GM23338 (cell line): ENCODE data around the gene SLC4A5. TPM values are rescaled to one million over a fixed set of nuclear protein-coding genes. Genes with fewer than 3 reads are reported as not detected.

Experiments
- ATAC-seq: fragments of 200-7000 bp; cut with Tn5 transposase; 3 replicates; pipeline ENCODE4 v1.9.1; 2020
- DNase-seq: peaks from one replicate; pipeline ENCODE4 v3.0.0-alpha.2; 2015; ENCODE audit warnings: low spot score
- H2AFZ ChIP-seq: fragments of 200-600 bp; sonication (generic); 2 replicates; pipeline ENCODE4 v1.8.0; 2016; ENCODE audit warnings: antibody characterized with exemption, mild to moderate bottlenecking, moderate library complexity
- H3F3A ChIP-seq: fragments of 200-600 bp; sonication (generic); replicated peaks from 2 replicates; pipeline ENCODE4 v1.8.0; 2017; ENCODE audit warnings: antibody characterized with exemption, mixed run types, low read depth
- H3K27ac ChIP-seq: fragments of 200-600 bp; sonication (generic); 2 replicates; pipeline ENCODE4 v1.6.1; 2016; ENCODE audit warnings: low read depth
- H3K27me3 ChIP-seq: fragments of 200-600 bp; sonication (generic); 2 replicates; pipeline ENCODE4 v1.8.0; 2016; ENCODE audit warnings: mild to moderate bottlenecking, mixed run types, moderate library complexity; ENCODE audit not compliant: insufficient read depth
- H3K36me3 ChIP-seq: fragments of 200-600 bp; sonication (generic); 2 replicates; pipeline ENCODE4 v1.8.0; 2016; ENCODE audit warnings: mild to moderate bottlenecking; ENCODE audit not compliant: insufficient read depth
- H3K4me1 ChIP-seq: fragments of 200-600 bp; sonication (generic); 2 replicates; pipeline ENCODE4 v1.8.0; 2016; ENCODE audit warnings: mild to moderate bottlenecking, moderate library complexity; ENCODE audit not compliant: insufficient read depth
- H3K4me2 ChIP-seq: fragments of 200-600 bp; sonication (generic); 2 replicates; pipeline ENCODE4 v1.7.1; 2017; ENCODE audit warnings: mixed run types
- H3K4me3 ChIP-seq: fragments of 200-600 bp; sonication (generic); 2 replicates; pipeline ENCODE4 v1.6.1; 2016; ENCODE audit warnings: mixed run types
- H3K79me2 ChIP-seq: fragments of 200-600 bp; sonication (generic); replicated peaks from 2 replicates; pipeline ENCODE4 v1.8.0; 2017; ENCODE audit warnings: mild to moderate bottlenecking; ENCODE audit not compliant: insufficient read depth
- H3K9me2 ChIP-seq: fragments of 200-600 bp; sonication (generic); 2 replicates; pipeline ENCODE4 v1.8.0; 2017; ENCODE audit not compliant: insufficient read depth
- H4K20me1 ChIP-seq: fragments of 200-600 bp; sonication (generic); replicated peaks from 2 replicates; pipeline ENCODE4 v1.8.0; 2017; ENCODE audit warnings: mild to moderate bottlenecking; ENCODE audit not compliant: insufficient read depth
- H3K27ac Mint-ChIP-seq: 2 replicates; pipeline ENCODE4 v1.8.0; 2020; ENCODE audit warnings: inconsistent platforms, mild to moderate bottlenecking, moderate library complexity, mixed read lengths
- H3K27me3 Mint-ChIP-seq: 3 replicates; pipeline ENCODE4 v1.8.0; 2022; ENCODE audit warnings: low read depth, mild to moderate bottlenecking, moderate library complexity, mixed read lengths, inconsistent platforms; ENCODE audit not compliant: insufficient read depth, poor library complexity
- H3K36me3 Mint-ChIP-seq: 3 replicates; pipeline ENCODE4 v1.8.0; 2021; ENCODE audit warnings: low read depth, mild to moderate bottlenecking, inconsistent platforms, moderate library complexity, mixed read lengths
- H3K4me1 Mint-ChIP-seq: 3 replicates; pipeline ENCODE4 v1.8.0; 2020; ENCODE audit warnings: mild to moderate bottlenecking, inconsistent platforms, mixed read lengths
- H3K4me3 Mint-ChIP-seq: 3 replicates; pipeline ENCODE4 v1.8.0; 2021; ENCODE audit warnings: moderate library complexity, mild to moderate bottlenecking, inconsistent platforms, mixed read lengths
- H3K9me3 Mint-ChIP-seq: 3 replicates; pipeline ENCODE4 v1.8.0; 2020; ENCODE audit warnings: moderate library complexity, mild to moderate bottlenecking, inconsistent platforms, mixed read lengths
- CREB1 ChIP-seq: fragments of 250-450 bp; sonication (Bioruptor Pico); IDR thresholded peaks from 2 replicates; pipeline ENCODE4 v1.5.0; 2020; ENCODE audit warnings: low read depth, mild to moderate bottlenecking, moderate library complexity
- EZH2 ChIP-seq: fragments of 200-600 bp; sonication (generic); IDR thresholded peaks from one replicate; pipeline ENCODE4 v1.8.0; 2017; ENCODE audit warnings: antibody characterized with exemption, mild to moderate bottlenecking, low read depth; ENCODE audit not compliant: unreplicated experiment
- EZH2phosphoT487 ChIP-seq: fragments of 200-600 bp; sonication (generic); IDR thresholded peaks from one replicate; pipeline ENCODE4 v1.8.1; 2018; ENCODE audit warnings: antibody characterized with exemption; ENCODE audit not compliant: unreplicated experiment
- JUNB ChIP-seq: IDR thresholded peaks from one replicate; pipeline ENCODE4 v1.6.1; 2016; ENCODE audit warnings: antibody characterized with exemption; ENCODE audit not compliant: unreplicated experiment
- NANOG ChIP-seq: IDR thresholded peaks from 2 replicates; pipeline ENCODE4 v1.6.1; 2016; ENCODE audit warnings: antibody characterized with exemption, borderline replicate concordance
- POLR2AphosphoS5 ChIP-seq: IDR thresholded peaks from 2 replicates; pipeline ENCODE4 v1.6.1; 2016; ENCODE audit warnings: antibody characterized with exemption, low read depth
- STAT1 ChIP-seq: IDR thresholded peaks from one replicate; pipeline ENCODE4 v1.6.1; 2016; ENCODE audit warnings: antibody characterized with exemption; ENCODE audit not compliant: unreplicated experiment
- ZNF114 ChIP-seq: fragments of 250-450 bp; sonication (Bioruptor Pico); IDR thresholded peaks from 2 replicates; pipeline ENCODE4 v1.5.0; 2020; ENCODE audit warnings: mild to moderate bottlenecking, moderate library complexity
- ZNF331 ChIP-seq: fragments of 250-450 bp; sonication (Bioruptor Pico); IDR thresholded peaks from 2 replicates; pipeline ENCODE4 v1.5.0; 2020; ENCODE audit warnings: low read depth, mild to moderate bottlenecking, moderate library complexity
- polyA plus RNA-seq: library from polyadenylated mRNA; unstranded; fragments of >200 nt; fragmentation: Nextera tagmentation; extraction: Ambion mirVana; gene quantifications from 2 replicates; pipeline ENCODE4 v1.2.1, GENCODE V29; 2016
- total RNA-seq: library from RNA; depleted of rRNA; stranded (reverse); fragments of >200 nt; shearing (Covaris generic); gene quantifications from 2 replicates; pipeline ENCODE4 v1.2.3, GENCODE V29; 2014
- TF ChIP-seq, protein P1 (sequence below): IDR thresholded peaks from 2 replicates; pipeline ENCODE4 v1.6.1; 2016; ENCODE audit warnings: antibody characterized with exemption
- TF ChIP-seq, protein P2 (sequence below), 2 experiments: fragments of 200-600 bp in 1 of 2; sonication (generic) in 1 of 2; conservative IDR thresholded peaks; 2 replicates each; pipeline versions ENCODE4 v1.5.1 to v1.6.1; 2016 to 2017; ENCODE audit warnings: antibody characterized with exemption in 2 of 2, low read depth in 2 of 2, mild to moderate bottlenecking in 2 of 2, moderate library complexity in 1 of 2
- TF ChIP-seq, protein P3 (sequence below): IDR thresholded peaks from one replicate; pipeline ENCODE4 v1.6.1; 2018; ENCODE audit warnings: antibody characterized with exemption; ENCODE audit not compliant: unreplicated experiment
- TF ChIP-seq, protein P4 (sequence below): fragments of 250-450 bp; sonication (Bioruptor Pico); IDR thresholded peaks from 2 replicates; pipeline ENCODE4 v1.5.0; 2020; ENCODE audit warnings: mild to moderate bottlenecking, moderate library complexity

The SLC4A5 gene
- total and polyA plus RNA-seq, 2 experiments from 2014 or later: 0.24 to 0.70 TPM

DNA sequence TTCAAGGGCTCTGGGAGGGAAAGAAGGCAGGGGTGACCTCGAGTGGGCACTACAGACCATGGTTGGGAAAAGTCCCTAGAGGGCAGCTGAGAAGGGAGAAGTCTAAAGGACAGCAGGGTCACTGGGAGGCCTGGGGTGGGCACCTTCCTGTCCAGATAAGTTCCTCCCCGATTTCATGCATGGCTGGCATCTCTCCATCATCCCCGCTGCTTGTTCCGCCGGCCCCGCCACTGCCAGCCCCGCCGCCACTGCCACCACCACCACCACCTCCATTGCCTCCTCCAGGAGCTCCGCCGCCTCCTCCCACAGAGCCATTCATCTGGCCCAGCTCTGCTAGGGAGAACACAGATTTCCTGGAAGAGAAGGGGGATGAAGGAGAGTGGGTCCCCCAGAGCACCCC lies 91.2 kb downstream of the SLC4A5 start:
- H2AFZ ChIP-seq: no peak overlapping the region
- TF ChIP-seq ZNF114 (CRISPR knock-in tag) (no peak), NANOG (no peak), EZH2 (no peak), JUNB (no peak), ZNF331 (CRISPR knock-in tag) (no peak), POLR2AphosphoS5 (no peak), STAT1 (no peak), EZH2phosphoT487 (no peak), CREB1 (no peak)
- TF ChIP-seq, protein P1, sequence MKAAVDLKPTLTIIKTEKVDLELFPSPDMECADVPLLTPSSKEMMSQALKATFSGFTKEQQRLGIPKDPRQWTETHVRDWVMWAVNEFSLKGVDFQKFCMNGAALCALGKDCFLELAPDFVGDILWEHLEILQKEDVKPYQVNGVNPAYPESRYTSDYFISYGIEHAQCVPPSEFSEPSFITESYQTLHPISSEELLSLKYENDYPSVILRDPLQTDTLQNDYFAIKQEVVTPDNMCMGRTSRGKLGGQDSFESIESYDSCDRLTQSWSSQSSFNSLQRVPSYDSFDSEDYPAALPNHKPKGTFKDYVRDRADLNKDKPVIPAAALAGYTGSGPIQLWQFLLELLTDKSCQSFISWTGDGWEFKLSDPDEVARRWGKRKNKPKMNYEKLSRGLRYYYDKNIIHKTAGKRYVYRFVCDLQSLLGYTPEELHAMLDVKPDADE: no peak
- TF ChIP-seq, protein P2, sequence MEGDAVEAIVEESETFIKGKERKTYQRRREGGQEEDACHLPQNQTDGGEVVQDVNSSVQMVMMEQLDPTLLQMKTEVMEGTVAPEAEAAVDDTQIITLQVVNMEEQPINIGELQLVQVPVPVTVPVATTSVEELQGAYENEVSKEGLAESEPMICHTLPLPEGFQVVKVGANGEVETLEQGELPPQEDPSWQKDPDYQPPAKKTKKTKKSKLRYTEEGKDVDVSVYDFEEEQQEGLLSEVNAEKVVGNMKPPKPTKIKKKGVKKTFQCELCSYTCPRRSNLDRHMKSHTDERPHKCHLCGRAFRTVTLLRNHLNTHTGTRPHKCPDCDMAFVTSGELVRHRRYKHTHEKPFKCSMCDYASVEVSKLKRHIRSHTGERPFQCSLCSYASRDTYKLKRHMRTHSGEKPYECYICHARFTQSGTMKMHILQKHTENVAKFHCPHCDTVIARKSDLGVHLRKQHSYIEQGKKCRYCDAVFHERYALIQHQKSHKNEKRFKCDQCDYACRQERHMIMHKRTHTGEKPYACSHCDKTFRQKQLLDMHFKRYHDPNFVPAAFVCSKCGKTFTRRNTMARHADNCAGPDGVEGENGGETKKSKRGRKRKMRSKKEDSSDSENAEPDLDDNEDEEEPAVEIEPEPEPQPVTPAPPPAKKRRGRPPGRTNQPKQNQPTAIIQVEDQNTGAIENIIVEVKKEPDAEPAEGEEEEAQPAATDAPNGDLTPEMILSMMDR (conservative IDR thresholded peaks at IDR 0.05; ENCODE audit: low read depth in 2 of 2): no peak
- TF ChIP-seq, protein P3, sequence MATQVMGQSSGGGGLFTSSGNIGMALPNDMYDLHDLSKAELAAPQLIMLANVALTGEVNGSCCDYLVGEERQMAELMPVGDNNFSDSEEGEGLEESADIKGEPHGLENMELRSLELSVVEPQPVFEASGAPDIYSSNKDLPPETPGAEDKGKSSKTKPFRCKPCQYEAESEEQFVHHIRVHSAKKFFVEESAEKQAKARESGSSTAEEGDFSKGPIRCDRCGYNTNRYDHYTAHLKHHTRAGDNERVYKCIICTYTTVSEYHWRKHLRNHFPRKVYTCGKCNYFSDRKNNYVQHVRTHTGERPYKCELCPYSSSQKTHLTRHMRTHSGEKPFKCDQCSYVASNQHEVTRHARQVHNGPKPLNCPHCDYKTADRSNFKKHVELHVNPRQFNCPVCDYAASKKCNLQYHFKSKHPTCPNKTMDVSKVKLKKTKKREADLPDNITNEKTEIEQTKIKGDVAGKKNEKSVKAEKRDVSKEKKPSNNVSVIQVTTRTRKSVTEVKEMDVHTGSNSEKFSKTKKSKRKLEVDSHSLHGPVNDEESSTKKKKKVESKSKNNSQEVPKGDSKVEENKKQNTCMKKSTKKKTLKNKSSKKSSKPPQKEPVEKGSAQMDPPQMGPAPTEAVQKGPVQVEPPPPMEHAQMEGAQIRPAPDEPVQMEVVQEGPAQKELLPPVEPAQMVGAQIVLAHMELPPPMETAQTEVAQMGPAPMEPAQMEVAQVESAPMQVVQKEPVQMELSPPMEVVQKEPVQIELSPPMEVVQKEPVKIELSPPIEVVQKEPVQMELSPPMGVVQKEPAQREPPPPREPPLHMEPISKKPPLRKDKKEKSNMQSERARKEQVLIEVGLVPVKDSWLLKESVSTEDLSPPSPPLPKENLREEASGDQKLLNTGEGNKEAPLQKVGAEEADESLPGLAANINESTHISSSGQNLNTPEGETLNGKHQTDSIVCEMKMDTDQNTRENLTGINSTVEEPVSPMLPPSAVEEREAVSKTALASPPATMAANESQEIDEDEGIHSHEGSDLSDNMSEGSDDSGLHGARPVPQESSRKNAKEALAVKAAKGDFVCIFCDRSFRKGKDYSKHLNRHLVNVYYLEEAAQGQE: no peak
- TF ChIP-seq, protein P4, sequence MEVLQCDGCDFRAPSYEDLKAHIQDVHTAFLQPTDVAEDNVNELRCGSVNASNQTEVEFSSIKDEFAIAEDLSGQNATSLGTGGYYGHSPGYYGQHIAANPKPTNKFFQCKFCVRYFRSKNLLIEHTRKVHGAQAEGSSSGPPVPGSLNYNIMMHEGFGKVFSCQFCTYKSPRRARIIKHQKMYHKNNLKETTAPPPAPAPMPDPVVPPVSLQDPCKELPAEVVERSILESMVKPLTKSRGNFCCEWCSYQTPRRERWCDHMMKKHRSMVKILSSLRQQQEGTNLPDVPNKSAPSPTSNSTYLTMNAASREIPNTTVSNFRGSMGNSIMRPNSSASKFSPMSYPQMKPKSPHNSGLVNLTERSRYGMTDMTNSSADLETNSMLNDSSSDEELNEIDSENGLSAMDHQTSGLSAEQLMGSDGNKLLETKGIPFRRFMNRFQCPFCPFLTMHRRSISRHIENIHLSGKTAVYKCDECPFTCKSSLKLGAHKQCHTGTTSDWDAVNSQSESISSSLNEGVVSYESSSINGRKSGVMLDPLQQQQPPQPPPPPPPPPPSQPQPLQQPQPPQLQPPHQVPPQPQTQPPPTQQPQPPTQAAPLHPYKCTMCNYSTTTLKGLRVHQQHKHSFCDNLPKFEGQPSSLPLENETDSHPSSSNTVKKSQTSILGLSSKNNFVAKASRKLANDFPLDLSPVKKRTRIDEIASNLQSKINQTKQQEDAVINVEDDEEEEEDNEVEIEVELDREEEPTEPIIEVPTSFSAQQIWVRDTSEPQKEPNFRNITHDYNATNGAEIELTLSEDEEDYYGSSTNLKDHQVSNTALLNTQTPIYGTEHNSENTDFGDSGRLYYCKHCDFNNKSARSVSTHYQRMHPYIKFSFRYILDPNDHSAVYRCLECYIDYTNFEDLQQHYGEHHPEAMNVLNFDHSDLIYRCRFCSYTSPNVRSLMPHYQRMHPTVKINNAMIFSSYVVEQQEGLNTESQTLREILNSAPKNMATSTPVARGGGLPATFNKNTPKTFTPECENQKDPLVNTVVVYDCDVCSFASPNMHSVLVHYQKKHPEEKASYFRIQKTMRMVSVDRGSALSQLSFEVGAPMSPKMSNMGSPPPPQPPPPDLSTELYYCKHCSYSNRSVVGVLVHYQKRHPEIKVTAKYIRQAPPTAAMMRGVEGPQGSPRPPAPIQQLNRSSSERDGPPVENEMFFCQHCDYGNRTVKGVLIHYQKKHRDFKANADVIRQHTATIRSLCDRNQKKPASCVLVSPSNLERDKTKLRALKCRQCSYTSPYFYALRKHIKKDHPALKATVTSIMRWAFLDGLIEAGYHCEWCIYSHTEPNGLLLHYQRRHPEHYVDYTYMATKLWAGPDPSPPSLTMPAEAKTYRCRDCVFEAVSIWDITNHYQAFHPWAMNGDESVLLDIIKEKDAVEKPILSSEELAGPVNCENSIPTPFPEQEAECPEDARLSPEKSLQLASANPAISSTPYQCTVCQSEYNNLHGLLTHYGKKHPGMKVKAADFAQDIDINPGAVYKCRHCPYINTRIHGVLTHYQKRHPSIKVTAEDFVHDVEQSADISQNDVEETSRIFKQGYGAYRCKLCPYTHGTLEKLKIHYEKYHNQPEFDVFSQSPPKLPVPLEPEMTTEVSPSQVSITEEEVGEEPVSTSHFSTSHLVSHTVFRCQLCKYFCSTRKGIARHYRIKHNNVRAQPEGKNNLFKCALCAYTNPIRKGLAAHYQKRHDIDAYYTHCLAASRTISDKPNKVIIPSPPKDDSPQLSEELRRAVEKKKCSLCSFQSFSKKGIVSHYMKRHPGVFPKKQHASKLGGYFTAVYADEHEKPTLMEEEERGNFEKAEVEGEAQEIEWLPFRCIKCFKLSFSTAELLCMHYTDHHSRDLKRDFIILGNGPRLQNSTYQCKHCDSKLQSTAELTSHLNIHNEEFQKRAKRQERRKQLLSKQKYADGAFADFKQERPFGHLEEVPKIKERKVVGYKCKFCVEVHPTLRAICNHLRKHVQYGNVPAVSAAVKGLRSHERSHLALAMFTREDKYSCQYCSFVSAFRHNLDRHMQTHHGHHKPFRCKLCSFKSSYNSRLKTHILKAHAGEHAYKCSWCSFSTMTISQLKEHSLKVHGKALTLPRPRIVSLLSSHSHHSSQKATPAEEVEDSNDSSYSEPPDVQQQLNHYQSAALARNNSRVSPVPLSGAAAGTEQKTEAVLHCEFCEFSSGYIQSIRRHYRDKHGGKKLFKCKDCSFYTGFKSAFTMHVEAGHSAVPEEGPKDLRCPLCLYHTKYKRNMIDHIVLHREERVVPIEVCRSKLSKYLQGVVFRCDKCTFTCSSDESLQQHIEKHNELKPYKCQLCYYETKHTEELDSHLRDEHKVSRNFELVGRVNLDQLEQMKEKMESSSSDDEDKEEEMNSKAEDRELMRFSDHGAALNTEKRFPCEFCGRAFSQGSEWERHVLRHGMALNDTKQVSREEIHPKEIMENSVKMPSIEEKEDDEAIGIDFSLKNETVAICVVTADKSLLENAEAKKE (CRISPR knock-in tag): no peak
- H3K4me3 ChIP-seq: no peak overlapping the region
- no peak overlapping the region for H3K4me2 ChIP-seq
- no peaks in the 10 kb centered on the region for H3K9me2 ChIP-seq
- no peaks in the 10 kb centered on the region for H3K4me1 ChIP-seq
- ATAC-seq: no peak
- no peaks in the 10 kb centered on the region for H3K36me3 ChIP-seq
- no peaks in the 10 kb centered on the region for H3F3A ChIP-seq
- DNase-seq: no peak
- H3K79me2 ChIP-seq: no peaks in the 10 kb centered on the region
- Mint-ChIP-seq H3K4me1 (peaks cover 2% of the 10 kb centered on the region; the same call in 1 of the 3 replicates), H3K36me3 (no peaks in the 10 kb centered on the region), H3K4me3 (no peak overlapping the region), H3K27ac (no peak overlapping the region), H3K27me3 (peaks cover 15% of the 10 kb centered on the region), H3K9me3 (no peaks in the 10 kb centered on the region)
- H3K27me3 ChIP-seq: no peaks in the 10 kb centered on the region
- no peaks in the 10 kb centered on the region for H4K20me1 ChIP-seq
- H3K27ac ChIP-seq: no peak overlapping the region
